ENCODE measurements around the gene BRDT.

BRDT gene

DNA sequence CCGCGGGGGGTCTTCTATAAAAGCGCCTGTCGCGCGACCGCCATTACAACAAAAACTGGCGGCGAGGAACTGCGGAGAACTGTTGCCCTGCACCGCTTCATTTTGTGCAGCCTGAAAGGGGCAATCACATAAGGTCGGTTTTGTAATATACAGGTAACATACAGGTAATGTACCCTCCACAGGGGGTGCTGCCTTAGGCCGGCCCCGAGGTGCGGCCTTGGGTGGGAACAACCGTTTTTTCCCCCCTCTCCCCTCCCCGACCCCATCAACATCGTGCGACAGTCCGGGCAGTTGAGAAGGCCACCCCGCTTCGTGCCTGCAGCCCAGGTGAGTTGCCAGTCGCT, at the start of gene BRDT:
Gene BRDT, plus strand, starts transcription at position 46 of the 344 bp plus-strand sequence. CDS start 13,354 bp downstream, outside the sequence.
- DNase-seq = no peak

GRCh38 chr1:91900562-91900961, 48.6 kb upstream of the BRDT start:
- no peak for DNase-seq

DNA sequence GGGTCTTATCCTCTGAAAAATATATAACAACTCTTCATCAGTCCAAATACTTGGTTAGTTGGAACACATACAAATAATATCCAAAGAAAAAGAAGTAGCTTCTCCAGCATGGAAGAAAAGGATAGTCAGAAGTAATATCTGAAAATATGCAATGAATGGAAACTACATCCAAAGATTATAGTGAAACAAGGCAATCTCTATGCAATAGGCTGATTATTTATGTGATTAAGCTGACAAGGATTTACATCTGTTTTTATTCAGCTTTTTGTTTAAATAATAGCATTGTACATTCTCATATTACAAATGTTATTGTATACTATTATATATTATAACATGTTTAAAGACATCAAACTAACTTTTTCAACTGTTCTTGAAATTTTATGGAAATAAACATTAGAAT, 48.0 kb upstream of the BRDT start:
- DNase-seq = no peak

GRCh38 chr1:91912266-91912665, 36.9 kb upstream of the BRDT start:
- no peak for DNase-seq

DNA sequence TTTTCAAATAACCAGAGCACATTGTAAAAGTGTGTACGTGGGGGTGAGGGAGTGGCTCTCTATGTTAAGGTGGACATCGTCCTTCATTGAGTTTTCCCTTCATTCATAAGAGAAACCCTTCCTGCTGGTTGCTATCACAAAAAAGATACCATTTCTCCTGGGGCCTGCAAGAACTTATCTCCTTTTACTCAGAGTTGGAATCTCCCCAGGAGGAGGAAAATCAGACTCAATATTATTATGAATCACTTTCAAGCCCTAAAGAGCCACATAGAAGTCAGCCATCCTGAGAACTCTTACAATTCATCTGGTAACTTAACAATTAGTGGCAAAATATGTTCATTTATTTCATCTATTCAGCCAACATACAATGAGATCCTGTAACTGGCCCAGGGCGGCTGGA, 36.2 kb upstream of the BRDT start:
- DNase-seq = no peak

DNA sequence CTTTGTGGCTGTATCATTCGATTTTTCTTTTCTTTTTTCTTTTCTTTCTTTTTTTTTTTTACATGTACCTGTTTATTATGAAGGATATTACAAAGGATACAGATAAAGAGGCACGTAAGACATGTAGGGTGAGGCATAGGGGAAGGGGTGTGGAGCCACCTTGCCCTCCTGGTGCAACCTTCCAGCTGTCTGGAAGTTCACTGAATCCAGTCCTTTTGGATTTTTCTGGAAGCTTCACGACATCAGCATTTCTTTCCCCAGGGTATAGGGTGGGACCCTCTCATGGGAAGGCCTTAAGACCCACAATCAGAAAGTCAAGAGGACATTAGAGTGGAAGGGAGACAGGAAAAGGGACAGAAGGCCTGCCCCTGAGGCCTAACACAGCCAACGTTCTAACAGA, 33.2 kb upstream of the BRDT start:
- DNase-seq = no peak

GRCh38 chr1:91916811-91917460, 32.3 kb upstream of the BRDT start:
- no peak for DNase-seq

- DNase-seq = no peak
These were observed 29.2 kb upstream of the BRDT start for GRCh38 chr1:91919962-91920361.

- DNase-seq = no peak
These were observed 25.1 kb upstream of the BRDT start for GRCh38 chr1:91924146-91924545.

DNA sequence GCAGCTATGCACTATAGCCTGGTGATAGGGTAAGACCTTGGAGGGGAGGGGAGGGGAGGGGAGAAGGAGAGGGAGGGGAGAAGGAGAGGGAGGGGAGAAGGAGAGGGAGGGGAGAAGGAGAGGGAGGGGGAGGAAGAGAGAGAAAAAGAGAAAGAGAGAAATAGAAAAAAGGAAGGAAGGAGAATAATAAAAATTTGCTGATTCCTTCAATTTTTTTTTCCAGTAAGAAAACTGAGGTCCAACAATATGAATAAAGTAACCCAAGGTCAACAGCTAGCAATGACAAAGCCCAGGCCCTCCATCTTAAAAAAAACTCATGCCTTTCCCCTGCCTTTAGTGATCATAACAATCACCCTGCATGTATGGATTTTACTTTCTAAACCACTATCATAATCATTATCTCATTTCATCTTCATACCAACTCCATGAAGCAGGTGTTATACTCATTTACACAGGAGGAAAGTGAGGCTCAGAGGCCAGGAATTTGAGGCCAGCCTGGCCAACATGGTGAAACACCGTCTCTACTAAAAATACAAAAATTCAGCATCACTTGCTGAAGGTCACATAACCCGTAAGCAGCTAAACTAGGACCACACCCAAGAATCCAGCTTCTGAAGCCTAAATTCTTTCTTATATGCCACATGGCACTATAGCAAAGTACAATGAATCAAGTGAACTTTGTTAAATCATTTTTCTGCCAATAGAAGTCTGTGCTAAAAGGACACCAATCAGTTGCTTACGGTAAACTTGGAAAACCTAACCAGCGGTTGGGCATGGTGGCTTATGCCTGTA, 23.4 kb upstream of the BRDT start:
- no peak for DNase-seq

DNA sequence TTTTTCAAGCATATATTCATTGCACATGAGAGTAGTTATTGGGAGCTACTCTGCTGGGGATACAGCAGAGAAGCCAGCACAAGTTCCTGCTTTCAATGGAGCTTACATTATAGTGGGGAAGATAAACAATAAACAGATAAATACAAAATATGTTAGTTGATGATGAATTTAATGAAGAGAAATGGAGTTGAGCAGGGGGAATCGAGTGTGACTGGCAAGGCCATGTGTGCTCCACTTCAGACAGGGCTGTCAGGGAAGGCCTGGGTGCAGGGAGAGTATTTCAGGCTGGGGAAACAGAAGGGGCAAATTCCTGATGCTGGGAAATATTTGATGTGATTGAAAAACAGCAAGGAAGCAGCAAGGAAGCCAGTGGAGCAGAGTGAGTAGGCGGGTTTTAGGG, 21.2 kb upstream of the BRDT start:
- DNase-seq = no peak

- no peak for DNase-seq
These were observed 20.0 kb upstream of the BRDT start for GRCh38 chr1:91929250-91929649.

GRCh38 chr1:91937613-91938012, 11.6 kb upstream of the BRDT start:
- no peak for DNase-seq

- DNase-seq = no peak
These were observed 8.7 kb upstream of the BRDT start for GRCh38 chr1:91940496-91940895.

- DNase-seq = no peak
These were observed 5.1 kb upstream of the BRDT start for GRCh38 chr1:91944087-91944486.

DNA sequence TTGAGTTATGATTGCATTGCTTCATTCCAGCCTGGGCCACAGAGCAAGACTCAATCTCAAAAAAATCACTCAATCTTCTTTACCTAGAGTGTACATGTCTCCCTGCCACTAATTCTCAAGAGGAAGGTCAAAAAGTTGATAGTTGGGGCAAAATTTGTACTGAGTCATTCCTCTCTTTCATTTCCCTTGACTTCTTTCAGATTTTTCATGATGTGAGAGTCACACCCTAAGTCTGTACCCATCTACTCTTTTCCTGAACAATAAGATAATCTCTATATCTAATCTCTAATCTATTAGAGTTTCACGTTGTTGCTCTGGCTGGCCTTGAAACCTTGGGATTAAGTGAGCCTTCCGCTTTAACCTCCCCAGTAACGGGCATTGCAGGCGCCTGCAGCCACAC, 1.1 kb upstream of the BRDT start:
- DNase-seq = no peak

- peak; percentile 44 for DNase-seq
These were observed 473 bp upstream of the BRDT start for GRCh38 chr1:91948501-91949355.

GRCh38 chr1:91952187-91952586, 3.0 kb downstream of the BRDT start:
- no peak for DNase-seq

DNA sequence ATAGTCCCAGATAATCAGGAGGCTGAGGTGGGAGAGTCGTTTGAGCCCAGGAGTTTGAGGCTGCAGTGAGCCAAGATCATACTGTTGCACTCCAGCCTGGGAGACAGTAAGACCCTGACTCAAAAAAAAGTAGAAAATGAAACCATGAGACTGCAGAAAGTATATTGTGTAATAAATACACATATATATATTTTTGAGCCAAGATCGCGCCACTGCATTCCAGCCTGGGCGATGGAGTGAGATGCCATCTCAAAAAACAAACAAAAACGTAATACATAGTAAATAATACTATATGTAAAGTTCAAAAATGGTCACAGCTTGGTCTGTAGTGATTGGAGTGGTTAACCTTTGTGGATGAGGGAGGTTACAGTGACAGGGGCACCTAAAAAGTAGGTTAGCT, 9.7 kb downstream of the BRDT start:
- DNase-seq = no peak

GRCh38 chr1:91968334-91968733, 19.1 kb downstream of the BRDT start:
- DNase-seq = no peak

DNA sequence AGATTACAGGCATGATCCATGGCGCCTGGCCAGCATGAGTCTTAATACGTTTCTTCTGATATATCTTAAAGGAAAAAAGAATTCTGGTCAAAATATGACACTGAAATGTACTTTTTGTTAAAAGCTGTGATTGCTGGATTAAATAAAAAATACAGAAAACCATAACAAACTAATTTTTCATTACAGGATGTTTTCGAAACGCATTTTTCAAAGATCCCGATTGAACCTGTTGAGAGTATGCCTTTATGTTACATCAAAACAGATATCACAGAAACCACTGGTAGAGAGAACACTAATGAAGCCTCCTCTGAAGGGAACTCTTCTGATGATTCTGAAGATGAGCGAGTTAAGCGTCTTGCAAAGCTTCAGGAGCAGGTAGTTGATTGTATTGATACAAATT, 30.2 kb downstream of the BRDT start:
- no peak for DNase-seq

DNA sequence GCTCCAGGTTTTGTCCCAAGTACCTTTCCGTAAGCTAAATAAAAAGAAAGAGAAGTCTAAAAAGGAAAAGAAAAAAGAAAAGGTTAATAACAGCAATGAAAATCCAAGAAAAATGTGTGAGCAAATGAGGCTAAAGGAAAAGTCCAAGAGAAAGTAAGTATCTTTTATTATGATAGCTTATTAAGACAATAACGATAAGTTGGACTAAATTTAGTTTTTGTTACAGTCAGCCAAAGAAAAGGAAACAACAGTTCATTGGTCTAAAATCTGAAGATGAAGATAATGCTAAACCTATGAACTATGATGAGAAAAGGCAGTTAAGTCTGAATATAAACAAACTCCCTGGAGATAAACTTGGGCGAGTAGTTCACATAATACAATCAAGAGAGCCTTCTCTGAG, 31.5 kb downstream of the BRDT start:
- no peak for DNase-seq

GRCh38 chr1:91981996-91982609, 32.9 kb downstream of the BRDT start:
- DNase-seq = no peak
